Renal cortical epithelial cell (primary cell): ENCODE data around the gene EIF1AD. TPM values are rescaled to one million over a fixed set of nuclear protein-coding genes. Genes with fewer than 3 reads are reported as not detected.
A peak's percentile ranks its signal among the peaks of the same experiment; 100 is the strongest.
"Not testable (repeated sequence)": the region's sequence is repeated elsewhere in the genome, so short reads cannot be mapped to it uniquely, and the experiment has no call there.

Source experiments
- DNase-seq: peaks from one replicate; pipeline ENCODE4 v3.0.0-alpha.2; 2011; ENCODE audit warnings: low read depth
- total RNA-seq: library from RNA; depleted of rRNA; stranded (reverse); fragments of >200 nt; gene quantifications from 2 replicates; pipeline ENCODE4 v1.2.3, GENCODE V29; 2014

Gene EIF1AD
- 38.0 and 39.0 TPM in 2 replicates for total RNA-seq

GRCh38 chr11:66001942-66002647 lies at the start of gene EIF1AD, which contains the start of gene BANF1:
TSS of gene EIF1AD (minus strand) at chr11:66002157. CDS start at chr11:66000389, 1,768 bp downstream.
TSS of gene BANF1 (plus strand) at chr11:66002503. CDS start at chr11:66003251, 748 bp downstream.
- DNase-seq, result peak; percentile 88

GRCh38 chr11:66051371-66051765 lies 49.4 kb upstream of the EIF1AD start:
- peak; percentile 9 for DNase-seq

GRCh38 chr11:66050581-66051231 lies 48.7 kb upstream of the EIF1AD start:
- no peak for DNase-seq

- DNase-seq, result no peak
Measured at GRCh38 chr11:66048547-66049323, 46.8 kb upstream of the EIF1AD start, which contains the start of gene GAL3ST3. TSS of gene GAL3ST3 (minus strand) at chr11:66049161. CDS start at chr11:66045415, 3,746 bp downstream.

- peak; percentile 69 for DNase-seq
Measured at GRCh38 chr11:66047541-66048365, 45.8 kb upstream of the EIF1AD start.

- no peak for DNase-seq
Measured at GRCh38 chr11:66046901-66047300, 44.9 kb upstream of the EIF1AD start.

- peak; percentile 42 for DNase-seq
Measured at GRCh38 chr11:66045177-66045639, 43.3 kb upstream of the EIF1AD start.

GRCh38 chr11:66044757-66045156 lies 42.8 kb upstream of the EIF1AD start:
- DNase-seq, result no peak

- DNase-seq, result no peak
Measured at GRCh38 chr11:66042996-66043906, 41.3 kb upstream of the EIF1AD start.

GRCh38 chr11:66042227-66042995 lies 40.5 kb upstream of the EIF1AD start:
- no peak for DNase-seq

- DNase-seq, result no peak
Measured at GRCh38 chr11:66039765-66040164, 37.8 kb upstream of the EIF1AD start.

GRCh38 chr11:66037327-66037726 lies 35.4 kb upstream of the EIF1AD start:
- no peak for DNase-seq

- no peak for DNase-seq
Measured at GRCh38 chr11:66036334-66036710, 34.4 kb upstream of the EIF1AD start.

- no peak for DNase-seq
Measured at GRCh38 chr11:66035653-66036333, 33.8 kb upstream of the EIF1AD start.

GRCh38 chr11:66032957-66033735 lies 31.2 kb upstream of the EIF1AD start:
- no peak for DNase-seq

- no peak for DNase-seq
Measured at GRCh38 chr11:66026017-66026529, 24.1 kb upstream of the EIF1AD start, which contains the start of gene CATSPER1. TSS of gene CATSPER1 (minus strand) at chr11:66026479. CDS start at chr11:66026379, 100 bp downstream.

- not testable (repeated sequence) for DNase-seq
Measured at GRCh38 chr11:66023186-66023440, 21.2 kb upstream of the EIF1AD start.
